Keratinocyte (primary cell): ENCODE measurements around the gene ATP6V0A1. TPM values are rescaled to one million over a fixed set of nuclear protein-coding genes. Genes with fewer than 3 reads are reported as not detected.

Source experiments
- DNase-seq: peaks from one replicate; pipeline ENCODE4 v3.0.0-alpha.2; 2011; ENCODE audit warnings: low read depth, missing footprints, low spot score
- FAIRE-seq: peaks from 2 replicates; lab custom pipeline; 2011; peaks lifted over from hg19 to GRCh38; lab: Jason Lieb, UNC
- H2AFZ ChIP-seq: 2 replicates; pipeline ENCODE4 v1.6.0; 2012; ENCODE audit warnings: low read length, control low read depth, inconsistent platforms; ENCODE audit not compliant: control insufficient read depth
- H3K27ac ChIP-seq: 2 replicates; pipeline ENCODE4 v1.5.1; 2011; ENCODE audit warnings: low read length; ENCODE audit not compliant: control insufficient read depth, insufficient read depth
- H3K27me3 ChIP-seq: 3 replicates; pipeline ENCODE4 v1.6.0; 2011; ENCODE audit warnings: low read length; ENCODE audit not compliant: control insufficient read depth, insufficient read depth; ENCODE audit errors: extremely low read depth
- H3K36me3 ChIP-seq, 2 experiments: 2 replicates in 1 of 2; 3 replicates in 1 of 2; pipeline ENCODE4 v1.5.1; 2011; ENCODE audit warnings: low read length in 2 of 2, mild to moderate bottlenecking in 1 of 2; ENCODE audit not compliant: control insufficient read depth in 2 of 2, insufficient read depth in 2 of 2; ENCODE audit errors: extremely low read depth in 1 of 2
- H3K4me1 ChIP-seq: 3 replicates; pipeline ENCODE4 v1.5.1; 2011; ENCODE audit warnings: low read length; ENCODE audit not compliant: control insufficient read depth, insufficient read depth; ENCODE audit errors: extremely low read depth
- H3K4me2 ChIP-seq: 3 replicates; pipeline ENCODE4 v1.6.0; 2011; ENCODE audit warnings: low read depth, low read length; ENCODE audit not compliant: control insufficient read depth, insufficient read depth; ENCODE audit errors: extremely low read depth
- H3K4me3 ChIP-seq, 3 experiments: fragments of 200-600 bp in 1 of 3; sonication (generic) in 1 of 3; 2 replicates in 2 of 3; 3 replicates in 1 of 3; pipeline ENCODE4 v1.5.1; 2011 to 2016; ENCODE audit warnings: low read length in 3 of 3, mild to moderate bottlenecking in 3 of 3, control low read depth in 2 of 3, inconsistent platforms in 1 of 3, low read depth in 1 of 3, mixed read lengths in 1 of 3, mixed run types in 1 of 3, moderate library complexity in 1 of 3; ENCODE audit not compliant: control insufficient read depth in 2 of 3, insufficient read depth in 2 of 3; ENCODE audit errors: extremely low read depth in 1 of 3
- H3K79me2 ChIP-seq: 2 replicates; pipeline ENCODE4 v1.6.0; 2012; ENCODE audit warnings: low read length; ENCODE audit not compliant: control insufficient read depth, insufficient read depth
- H3K9ac ChIP-seq: 3 replicates; pipeline ENCODE4 v1.6.0; 2011; ENCODE audit warnings: low read length; ENCODE audit not compliant: control insufficient read depth, insufficient read depth; ENCODE audit errors: extremely low read depth
- H3K9me1 ChIP-seq: 3 replicates; pipeline ENCODE4 v1.6.0; 2011; ENCODE audit warnings: low read length; ENCODE audit not compliant: control insufficient read depth, insufficient read depth; ENCODE audit errors: extremely low read depth
- H3K9me3 ChIP-seq: 2 replicates; pipeline ENCODE4 v1.5.1; 2012; ENCODE audit warnings: low read depth, low read length; ENCODE audit not compliant: control insufficient read depth
- H4K20me1 ChIP-seq: 3 replicates; pipeline ENCODE4 v1.6.0; 2011; ENCODE audit warnings: low read length; ENCODE audit not compliant: control insufficient read depth, insufficient read depth; ENCODE audit errors: extremely low read depth
- CTCF ChIP-seq, 3 experiments: IDR thresholded peaks in 1 of 3; conservative IDR thresholded peaks in 1 of 3; optimal IDR thresholded peaks in 1 of 3; 2 replicates in 2 of 3; 3 replicates in 1 of 3; pipeline versions ENCODE3 to v1.5.1; 2011; ENCODE audit warnings: low read length in 3 of 3, mild to moderate bottlenecking in 3 of 3, moderate library complexity in 2 of 3, control low read depth in 1 of 3, inconsistent platforms in 1 of 3; ENCODE audit not compliant: insufficient read depth in 2 of 3; ENCODE audit errors: extremely low read depth in 1 of 3
- EZH2 ChIP-seq: IDR thresholded peaks from one replicate; pipeline ENCODE4 v1.6.1; 2012; ENCODE audit warnings: inconsistent platforms, mild to moderate bottlenecking, low read length, moderate library complexity
- dilution Hi-C: fragments of 300-500 bp; cut with MboI; formaldehyde crosslinking; loops from one replicate; pipeline ENCODE4 v1.7.0; 2020; ENCODE audit warnings: low sequenced_read_pairs; ENCODE audit not compliant: extremely low pct_ligation_motif_present
- polyA plus RNA-seq, 5 experiments: library from polyadenylated mRNA; depleted of rRNA in 3 of 5; stranded (reverse) in 3 of 5; stranded (forward) in 1 of 5; unstranded in 1 of 5; fragments of >200 nt; gene quantifications; 1 replicate in 1 of 5; 2 replicates in 3 of 5; 3 replicates in 1 of 5; pipeline versions ENCODE4 v1.2.1 to v1.2.3, GENCODE V29; 2011 to 2012; ENCODE audit warnings: missing spikeins in 2 of 5, low read depth in 1 of 5, low replicate concordance in 1 of 5

The ATP6V0A1 gene
- polyA plus RNA-seq, 1 donor (not counting 4 experiments of a cell fraction or from before 2014, with no cell fraction given): 24.0 TPM

DNA sequence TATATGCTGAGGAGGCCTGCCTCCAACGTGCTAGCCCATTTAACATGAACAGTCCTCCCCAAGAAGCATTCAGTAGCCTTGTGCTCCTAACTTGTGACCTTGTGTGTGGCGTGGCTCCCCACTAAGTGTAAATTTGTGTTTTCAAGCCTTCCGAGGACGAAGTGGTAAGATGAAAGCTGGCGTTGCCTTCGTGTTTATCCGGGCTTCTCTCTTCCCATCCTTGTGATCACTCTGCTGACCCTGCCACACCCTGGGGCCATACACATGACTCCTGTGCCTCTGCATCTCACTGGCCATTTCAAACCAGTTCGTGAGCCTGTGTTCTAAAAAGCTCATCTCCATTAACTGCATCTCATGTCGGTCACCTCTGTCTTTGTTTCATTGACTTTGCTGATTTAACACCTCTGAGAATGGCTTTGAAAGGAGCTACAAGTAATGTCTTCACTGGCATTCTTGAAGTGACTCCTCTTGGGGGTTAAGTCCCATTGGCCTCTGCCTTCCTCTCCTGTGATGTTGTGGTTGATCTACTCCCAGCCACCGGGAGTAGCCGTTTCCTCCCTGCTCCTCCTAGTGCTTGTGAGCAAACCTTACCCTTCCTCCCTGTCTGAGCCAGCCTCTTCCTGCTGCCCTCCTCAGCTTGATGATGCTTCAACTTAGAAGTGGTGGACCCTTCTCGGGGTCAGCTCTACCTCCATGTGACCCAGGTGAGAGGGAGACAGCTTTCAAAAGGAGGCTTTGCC is 49.9 kb downstream of the ATP6V0A1 start:
- no peaks in the 10 kb centered on the region for H3K9me1 ChIP-seq
- TF ChIP-seq CTCF (optimal IDR thresholded peaks at IDR 0.05 in 1 of 3, IDR thresholded peaks at IDR 0.05 in 1 of 3, conservative IDR thresholded peaks at IDR 0.05 in 1 of 3; ENCODE audit: extremely low read depth in 1 of 3, insufficient read depth in 2 of 3, low read length in 3 of 3) (no peak), EZH2 (no peak)
- H3K27me3 ChIP-seq: no peaks in the 10 kb centered on the region
- H3K79me2 ChIP-seq: no peaks in the 10 kb centered on the region
- no peak for DNase-seq
- no peak overlapping the region for H3K9ac ChIP-seq
- no peaks in the 10 kb centered on the region for H3K4me1 ChIP-seq
- H3K4me2 ChIP-seq: no peak overlapping the region
- peaks cover 24 to 26% of the 10 kb centered on the region in 2 experiments for H3K36me3 ChIP-seq
- dilution Hi-C loops: loop anchor here (25.0 kb wide), 1 partner anchor 196 kb away; no protein-coding TSS in a partner anchor
- no peak overlapping the region for H2AFZ ChIP-seq
- H4K20me1 ChIP-seq: no peaks in the 10 kb centered on the region
- no peaks in the 10 kb centered on the region for H3K9me3 ChIP-seq
- no peak for FAIRE-seq
- H3K4me3 ChIP-seq: no peak overlapping the region
- H3K27ac ChIP-seq: no peak overlapping the region

DNA sequence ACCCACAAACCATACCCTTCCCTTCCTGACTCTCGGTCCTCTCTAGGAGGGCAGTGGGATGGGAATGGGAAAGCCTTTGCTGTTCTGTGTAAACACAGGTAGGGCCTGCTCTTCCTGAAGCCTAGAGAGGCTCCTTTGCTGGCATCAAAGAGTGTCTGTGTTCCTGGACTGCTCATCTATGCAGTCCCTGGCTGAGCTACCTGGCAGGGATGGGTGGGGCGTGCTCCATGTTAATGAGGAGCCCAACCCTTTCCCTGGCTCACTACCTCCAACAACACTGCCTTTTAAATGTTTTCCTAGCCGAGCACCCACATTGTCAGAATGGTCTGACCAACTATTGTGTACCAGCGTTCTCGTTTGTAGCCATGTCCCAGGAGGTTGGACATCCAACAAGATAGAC is 50.7 kb downstream of the ATP6V0A1 start:
- Histone ChIP-seq H3K9me3 (no peaks in the 10 kb centered on the region), H3K36me3 (peaks cover 26 to 35% of the 10 kb centered on the region in 2 experiments), H3K9ac (no peak overlapping the region), H3K4me1 (no peaks in the 10 kb centered on the region), H4K20me1 (no peaks in the 10 kb centered on the region), H3K9me1 (no peaks in the 10 kb centered on the region), H3K4me2 (no peak overlapping the region), H3K27ac (no peak overlapping the region), H3K27me3 (no peaks in the 10 kb centered on the region), H3K79me2 (no peaks in the 10 kb centered on the region), H3K4me3 (no peak overlapping the region), H2AFZ (no peak overlapping the region)
- no peak for FAIRE-seq
- dilution Hi-C loops: loop anchor here (25.0 kb wide), 1 partner anchor 197 kb away; no protein-coding TSS in a partner anchor
- TF ChIP-seq CTCF (optimal IDR thresholded peaks at IDR 0.05 in 1 of 3, IDR thresholded peaks at IDR 0.05 in 1 of 3, conservative IDR thresholded peaks at IDR 0.05 in 1 of 3; ENCODE audit: extremely low read depth in 1 of 3, insufficient read depth in 2 of 3, low read length in 3 of 3) (no peak), EZH2 (no peak)
- DNase-seq: no peak
